ENCODE results near the gene RNASE1.

RNASE1 gene

GRCh38 chr14:20809917-20810316, 7.3 kb upstream of the RNASE1 start:
- H3K9me3 ChIP-seq (ENCODE audit: severe bottlenecking): no peaks in the 10 kb centered on the region
- TF ChIP-seq, protein P1, sequence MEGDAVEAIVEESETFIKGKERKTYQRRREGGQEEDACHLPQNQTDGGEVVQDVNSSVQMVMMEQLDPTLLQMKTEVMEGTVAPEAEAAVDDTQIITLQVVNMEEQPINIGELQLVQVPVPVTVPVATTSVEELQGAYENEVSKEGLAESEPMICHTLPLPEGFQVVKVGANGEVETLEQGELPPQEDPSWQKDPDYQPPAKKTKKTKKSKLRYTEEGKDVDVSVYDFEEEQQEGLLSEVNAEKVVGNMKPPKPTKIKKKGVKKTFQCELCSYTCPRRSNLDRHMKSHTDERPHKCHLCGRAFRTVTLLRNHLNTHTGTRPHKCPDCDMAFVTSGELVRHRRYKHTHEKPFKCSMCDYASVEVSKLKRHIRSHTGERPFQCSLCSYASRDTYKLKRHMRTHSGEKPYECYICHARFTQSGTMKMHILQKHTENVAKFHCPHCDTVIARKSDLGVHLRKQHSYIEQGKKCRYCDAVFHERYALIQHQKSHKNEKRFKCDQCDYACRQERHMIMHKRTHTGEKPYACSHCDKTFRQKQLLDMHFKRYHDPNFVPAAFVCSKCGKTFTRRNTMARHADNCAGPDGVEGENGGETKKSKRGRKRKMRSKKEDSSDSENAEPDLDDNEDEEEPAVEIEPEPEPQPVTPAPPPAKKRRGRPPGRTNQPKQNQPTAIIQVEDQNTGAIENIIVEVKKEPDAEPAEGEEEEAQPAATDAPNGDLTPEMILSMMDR (IDR thresholded peaks at IDR 0.05; ENCODE audit: low read depth, low read length): no peak
- H3K27me3 ChIP-seq (ENCODE audit: insufficient read depth, low read depth, severe bottlenecking): peaks cover 84% of the 10 kb centered on the region
- DNase-seq: no peak
- H3K27ac ChIP-seq: no peak overlapping the region
- H3K36me3 ChIP-seq: no peaks in the 10 kb centered on the region
- no peak overlapping the region for H3K4me3 ChIP-seq (ENCODE audit: low read depth, low read length)

DNA sequence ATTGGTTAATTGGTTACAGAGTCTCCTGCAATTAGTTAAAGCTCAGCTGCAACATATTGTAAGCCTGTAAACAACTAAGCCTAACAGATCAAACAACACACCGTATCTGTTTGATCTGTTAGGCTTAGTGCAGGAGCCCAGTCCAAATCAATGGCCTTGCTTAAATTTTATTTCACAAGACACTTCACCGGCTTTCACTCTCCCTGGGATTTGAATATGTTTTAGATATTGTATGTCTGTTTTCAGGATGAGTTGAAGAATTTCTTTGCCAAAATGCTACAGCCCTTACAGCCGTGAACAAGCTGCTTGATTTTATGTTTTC, 5.5 kb upstream of the RNASE1 start:
- TF ChIP-seq, protein P1 (IDR thresholded peaks at IDR 0.05; ENCODE audit: low read depth, low read length): no peak
- H3K27me3 ChIP-seq (ENCODE audit: insufficient read depth, low read depth, severe bottlenecking): peaks cover 90% of the 10 kb centered on the region

GRCh38 chr14:20807304-20808161, 4.9 kb upstream of the RNASE1 start:
- TF ChIP-seq, protein P1 (IDR thresholded peaks at IDR 0.05; ENCODE audit: low read depth, low read length): no peak
- Histone ChIP-seq H3K36me3 (no peaks in the 10 kb centered on the region), H3K9me3 (ENCODE audit: severe bottlenecking) (no peaks in the 10 kb centered on the region), H3K27me3 (ENCODE audit: insufficient read depth, low read depth, severe bottlenecking) (peaks cover 95% of the 10 kb centered on the region), H3K4me3 (ENCODE audit: low read depth, low read length) (no peak overlapping the region), H3K27ac (no peak overlapping the region)
- DNase-seq: no peak

More for the DNA sequence above, 5.5 kb upstream of the RNASE1 start:
- no peak for DNase-seq
- Histone ChIP-seq H3K36me3 (no peaks in the 10 kb centered on the region), H3K9me3 (ENCODE audit: severe bottlenecking) (no peaks in the 10 kb centered on the region), H3K27ac (no peak overlapping the region), H3K4me3 (ENCODE audit: low read depth, low read length) (no peak overlapping the region)

DNA sequence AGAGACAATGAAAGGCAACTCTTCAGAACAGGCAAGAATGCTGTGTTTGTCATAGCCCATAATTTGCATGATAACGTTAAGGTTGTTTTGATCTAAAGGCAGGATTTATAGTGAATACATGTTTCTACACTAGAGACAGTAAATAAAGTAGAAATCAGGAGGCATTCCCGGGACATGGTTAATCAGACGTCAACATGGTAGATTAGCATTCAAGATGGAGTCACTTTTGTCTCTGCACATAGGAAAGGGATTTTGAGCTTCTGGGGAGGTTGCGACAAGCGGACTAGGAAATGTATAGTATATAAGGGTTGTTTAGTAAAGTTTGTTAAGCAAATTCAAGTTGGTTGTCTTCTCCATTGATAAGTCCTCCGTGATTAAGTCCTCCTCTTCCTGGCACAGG, 2.8 kb upstream of the RNASE1 start:
- H3K36me3 ChIP-seq: no peaks in the 10 kb centered on the region
- DNase-seq: no peak
- TF ChIP-seq, protein P1 (IDR thresholded peaks at IDR 0.05; ENCODE audit: low read depth, low read length): no peak
- H3K9me3 ChIP-seq (ENCODE audit: severe bottlenecking): no peaks in the 10 kb centered on the region
- no peak overlapping the region for H3K27ac ChIP-seq
- no peak overlapping the region for H3K4me3 ChIP-seq (ENCODE audit: low read depth, low read length)
- peaks cover 98% of the 10 kb centered on the region for H3K27me3 ChIP-seq (ENCODE audit: insufficient read depth, low read depth, severe bottlenecking)

DNA sequence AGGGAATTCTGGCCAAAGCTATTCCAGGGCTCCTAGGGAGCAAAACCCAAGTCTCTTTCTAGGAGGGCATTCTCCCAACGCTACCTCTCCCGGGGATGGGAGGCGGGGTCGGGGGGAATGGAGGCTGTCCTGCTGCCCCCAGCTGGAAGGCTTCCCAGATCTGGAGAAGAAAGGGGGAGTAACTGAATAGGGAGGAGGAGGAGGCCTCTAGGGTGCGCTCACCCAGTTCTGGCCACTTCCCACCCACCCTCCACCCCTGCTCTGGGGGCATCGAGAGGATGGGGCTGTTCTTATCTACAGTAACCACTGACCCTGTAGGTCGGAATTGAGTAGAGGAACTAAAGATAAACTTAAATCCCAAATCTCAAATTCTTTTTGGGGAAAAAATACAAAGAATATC, 579 bp upstream of the RNASE1 start:
- no peak for DNase-seq
- Histone ChIP-seq H3K27ac (no peak overlapping the region), H3K27me3 (ENCODE audit: insufficient read depth, low read depth, severe bottlenecking) (peaks cover 95% of the 10 kb centered on the region), H3K4me3 (ENCODE audit: low read depth, low read length) (no peak overlapping the region), H3K9me3 (ENCODE audit: severe bottlenecking) (no peaks in the 10 kb centered on the region), H3K36me3 (no peaks in the 10 kb centered on the region)
- TF ChIP-seq, protein P1 (IDR thresholded peaks at IDR 0.05; ENCODE audit: low read depth, low read length): no peak

GRCh38 chr14:20801726-20802125, 918 bp downstream of the RNASE1 start:
- peaks cover 94% of the 10 kb centered on the region for H3K27me3 ChIP-seq (ENCODE audit: insufficient read depth, low read depth, severe bottlenecking)
- TF ChIP-seq, protein P1 (IDR thresholded peaks at IDR 0.05; ENCODE audit: low read depth, low read length): no peak
- H3K36me3 ChIP-seq: no peaks in the 10 kb centered on the region
- H3K27ac ChIP-seq: no peak overlapping the region
- DNase-seq: no peak
- no peak overlapping the region for H3K4me3 ChIP-seq (ENCODE audit: low read depth, low read length)
- H3K9me3 ChIP-seq (ENCODE audit: severe bottlenecking): no peaks in the 10 kb centered on the region
